HG03095 (cell line): ENCODE measurements around the gene LGMN.
"Not testable (repeated sequence)": the region's sequence is repeated elsewhere in the genome, so short reads cannot be mapped to it uniquely, and the experiment has no call there.

Experiments used
- ATAC-seq: cut with Tn5 transposase; IDR thresholded peaks from one replicate; pipeline ENCODE4 v1.9.1; 2021; ENCODE audit warnings: moderate library complexity; ENCODE audit not compliant: unreplicated experiment

The LGMN gene

GRCh38 chr14:92763666-92764631 is 15.5 kb upstream of the LGMN start:
- not testable (repeated sequence) for ATAC-seq

DNA sequence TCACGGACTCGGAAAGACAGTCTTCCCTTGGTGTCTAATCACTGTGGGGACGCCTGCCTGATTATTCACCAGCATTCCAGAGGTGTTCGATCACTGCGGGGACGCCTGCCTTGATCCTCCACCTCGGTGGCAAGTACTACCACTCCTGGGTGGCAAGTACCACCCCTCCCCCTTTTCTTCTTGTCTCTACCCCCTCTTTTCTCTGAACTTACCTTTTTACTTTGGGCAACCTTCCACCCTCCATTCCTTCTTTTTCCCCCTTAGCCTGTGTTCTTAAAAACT is 12.0 kb upstream of the LGMN start:
- no peak for ATAC-seq

GRCh38 chr14:92759679-92760523 is 11.5 kb upstream of the LGMN start:
- no peak for ATAC-seq

DNA sequence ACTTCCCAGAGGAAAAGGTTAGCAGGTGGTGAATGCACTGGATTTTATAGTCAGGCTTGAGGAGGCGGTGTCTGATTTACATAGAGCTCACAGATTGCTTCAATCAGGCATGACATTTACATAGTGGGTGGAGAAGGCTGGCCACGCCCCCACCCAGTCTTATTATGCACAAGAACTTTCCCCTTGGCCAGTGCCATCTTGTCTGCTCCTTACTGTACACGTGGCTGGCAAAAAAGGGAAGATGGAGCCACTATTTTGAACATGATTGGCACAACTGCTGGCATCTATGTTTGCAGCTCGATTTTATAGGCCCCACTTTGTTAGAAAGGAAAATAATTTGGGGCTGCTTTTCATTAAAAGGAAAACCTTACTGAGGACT is 10.9 kb upstream of the LGMN start:
- no peak for ATAC-seq

GRCh38 chr14:92756446-92756845 is 8.0 kb upstream of the LGMN start:
- no peak for ATAC-seq

DNA sequence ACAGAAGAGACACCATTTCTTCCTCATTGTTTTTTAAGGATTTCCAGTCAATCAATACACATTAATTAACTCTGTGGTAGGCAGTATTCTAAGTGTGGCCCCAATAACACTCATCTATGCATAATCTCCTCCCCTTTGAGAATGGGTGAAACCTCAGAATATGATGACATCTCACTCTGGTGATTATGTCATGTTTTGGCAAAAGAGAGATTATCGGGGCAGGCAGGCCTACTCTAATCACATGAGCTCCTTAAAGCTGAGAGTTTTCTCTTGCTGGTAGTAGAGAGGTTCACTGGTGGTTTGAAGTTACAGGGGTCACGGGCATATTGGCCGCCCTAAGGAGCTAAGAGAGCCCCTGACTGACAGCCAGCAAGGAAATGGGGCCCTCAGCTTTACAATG is 7.1 kb upstream of the LGMN start:
- no peak for ATAC-seq

DNA sequence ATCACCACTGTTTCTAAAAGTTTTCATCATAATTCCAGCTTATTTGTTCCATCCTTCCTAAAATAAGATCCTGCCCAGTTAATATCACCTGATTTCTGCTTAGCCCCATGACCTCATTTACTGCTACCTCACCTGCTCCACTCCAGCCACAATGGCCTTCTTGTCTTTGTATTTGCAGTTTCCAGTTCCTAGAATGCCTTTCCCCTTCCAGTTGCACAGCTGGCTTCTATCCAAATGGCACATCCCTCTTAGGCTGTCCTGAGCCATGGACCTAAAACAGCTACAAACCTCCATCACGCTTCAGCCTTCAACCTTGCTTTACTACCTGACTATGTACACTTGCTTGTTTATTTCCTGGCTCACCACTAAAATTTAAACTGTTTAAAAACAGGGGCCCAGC is 6.5 kb upstream of the LGMN start:
- ATAC-seq: no peak

DNA sequence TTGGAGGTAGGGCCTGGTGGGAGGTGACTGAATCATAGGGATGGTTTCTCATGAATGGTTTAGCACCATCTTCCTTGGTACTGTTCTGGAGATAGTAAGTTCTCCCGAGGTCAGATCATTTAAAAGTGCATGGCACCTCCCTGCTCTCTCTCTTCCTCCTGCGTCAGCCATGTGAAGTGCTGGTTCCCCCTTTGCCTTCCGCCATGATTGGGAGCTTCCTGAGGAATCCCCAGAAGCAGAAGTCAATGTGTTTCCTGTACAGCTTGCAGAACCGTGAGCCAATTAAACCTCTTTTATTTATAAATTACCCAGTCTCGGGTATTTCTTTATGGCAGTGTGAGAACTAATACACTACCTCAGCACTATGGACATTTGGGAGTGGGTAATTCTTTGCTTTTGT is 4.8 kb upstream of the LGMN start:
- ATAC-seq: no peak

GRCh38 chr14:92751819-92752218 is 3.4 kb upstream of the LGMN start:
- ATAC-seq: no peak

DNA sequence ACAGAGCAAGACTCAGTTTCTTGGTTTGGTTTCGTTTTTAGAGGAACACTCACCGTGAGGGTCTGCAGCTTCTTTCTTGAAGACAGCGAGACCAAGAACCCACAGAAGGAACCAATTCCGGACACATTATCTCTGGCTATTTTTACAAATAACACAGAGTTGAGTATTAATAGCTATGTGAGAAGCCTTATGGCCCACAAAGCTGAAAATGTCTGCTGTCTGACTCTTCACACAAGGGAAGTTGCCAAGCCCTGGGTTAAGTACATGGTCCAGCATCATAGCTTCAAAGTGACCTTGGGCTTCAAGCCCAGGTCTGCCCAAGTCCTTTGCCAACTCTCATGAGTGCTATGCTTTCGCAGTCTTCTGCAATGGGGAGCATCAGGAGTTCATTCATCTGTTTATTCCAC is 2.6 kb upstream of the LGMN start:
- peak; percentile 27 for ATAC-seq

- not testable (repeated sequence) for ATAC-seq
Observed at GRCh38 chr14:92750222-92750728, 1.8 kb upstream of the LGMN start.

GRCh38 chr14:92747701-92748258 is 647 bp downstream of the LGMN start:
- no peak for ATAC-seq

GRCh38 chr14:92744198-92744597 is 4.2 kb downstream of the LGMN start:
- no peak for ATAC-seq

- ATAC-seq: no peak
Observed at GRCh38 chr14:92740440-92740839, 8.0 kb downstream of the LGMN start.

GRCh38 chr14:92737619-92738188 is 10.7 kb downstream of the LGMN start:
- ATAC-seq: no peak

GRCh38 chr14:92737206-92737605 is 11.2 kb downstream of the LGMN start:
- ATAC-seq: no peak

GRCh38 chr14:92735344-92735743 is 13.1 kb downstream of the LGMN start:
- ATAC-seq: no peak

DNA sequence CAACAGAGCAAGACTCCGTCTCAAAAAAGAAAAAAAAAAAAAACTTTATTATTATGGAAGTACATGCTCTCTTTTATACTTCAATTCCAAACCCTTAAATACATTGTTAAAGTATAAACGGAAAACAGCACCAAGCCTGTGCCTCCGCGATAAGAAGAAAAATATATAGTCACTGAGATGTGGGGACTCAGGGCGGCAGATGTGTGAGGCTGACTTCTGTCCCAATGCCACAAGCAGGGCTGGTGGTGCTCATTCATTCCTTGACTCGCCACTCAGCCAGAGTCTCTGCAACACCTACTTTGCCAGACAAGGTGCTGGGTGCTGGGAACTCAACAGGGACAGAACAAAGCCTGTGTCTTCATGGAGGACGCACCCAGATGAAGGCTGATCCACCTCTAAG is 13.8 kb downstream of the LGMN start:
- no peak for ATAC-seq

DNA sequence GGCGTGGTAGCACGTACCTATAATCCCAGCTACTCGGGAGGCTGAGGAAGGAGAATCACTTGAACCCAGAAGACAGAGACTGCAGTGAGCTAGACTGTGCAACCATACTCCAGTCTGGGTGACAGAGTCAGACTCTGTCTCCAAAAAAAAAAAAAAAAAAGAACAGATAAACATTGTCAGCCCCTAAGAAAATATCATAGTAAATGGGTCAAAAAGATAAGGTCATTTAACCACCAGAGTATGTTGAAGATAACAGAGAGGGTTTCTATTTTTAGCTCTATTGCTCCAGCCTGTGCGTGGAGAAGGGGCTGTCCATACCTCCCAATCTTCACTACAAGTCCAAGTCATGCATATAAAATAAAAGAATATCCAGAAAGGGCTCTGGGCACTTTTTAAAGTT is 15.4 kb downstream of the LGMN start:
- ATAC-seq: no peak

DNA sequence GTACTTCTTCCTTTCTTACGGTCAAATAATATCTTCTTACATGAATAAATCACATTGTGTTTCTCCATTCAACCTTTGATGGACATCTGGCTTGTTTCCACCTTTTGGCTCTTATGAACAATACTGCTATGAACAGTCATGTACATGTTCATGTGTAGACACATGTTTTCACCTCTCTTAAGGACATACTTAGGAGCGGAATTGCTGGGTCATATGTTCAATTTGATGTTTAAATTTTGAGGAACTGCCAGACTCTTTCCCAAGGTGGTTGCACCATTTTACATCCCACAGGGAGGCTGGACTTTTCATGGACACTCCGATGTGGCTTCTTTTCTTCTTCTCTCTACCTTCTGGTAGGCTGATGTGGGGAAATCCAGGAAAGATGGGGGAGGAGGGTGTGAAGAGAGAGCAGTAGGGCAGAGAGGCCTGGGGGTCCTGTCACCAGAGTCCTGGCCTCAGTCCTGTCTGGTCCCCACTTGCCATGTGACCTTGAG is 16.8 kb downstream of the LGMN start:
- ATAC-seq: no peak
